ENCODE results near the gene SLC38A2. TPM values are rescaled to one million over a fixed set of nuclear protein-coding genes. Genes with fewer than 3 reads are reported as not detected.

SLC38A2 gene
- total RNA-seq, 1 donor from 2014 or later, result 249 TPM

DNA sequence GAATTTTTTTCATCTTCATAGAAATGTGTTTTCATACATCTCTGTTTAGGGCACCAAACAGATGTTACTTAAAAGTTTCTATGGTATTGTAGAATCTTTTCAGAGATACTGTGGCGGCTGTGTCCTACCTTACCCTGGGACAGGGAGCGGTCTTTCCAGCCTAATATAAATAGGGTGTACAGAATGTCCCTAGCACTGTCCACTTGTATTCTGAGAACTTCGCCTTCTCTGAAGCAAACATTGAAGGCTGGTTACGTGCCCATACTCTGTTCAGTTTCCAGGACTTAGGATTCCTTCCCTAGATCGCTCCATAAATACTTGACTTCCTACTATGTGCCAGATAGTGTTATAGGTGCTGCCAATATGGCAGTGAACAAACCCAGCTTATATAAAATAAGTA is 24.3 kb upstream of the SLC38A2 start:
- Mint-ChIP-seq H3K4me1 (ENCODE audit: unreplicated experiment) (peaks cover 9% of the 10 kb centered on the region), H3K9me3 (ENCODE audit: unreplicated experiment) (no peaks in the 10 kb centered on the region), H3K27ac (ENCODE audit: unreplicated experiment) (no peak overlapping the region), H3K4me3 (ENCODE audit: unreplicated experiment) (no peak overlapping the region), H3K27me3 (ENCODE audit: unreplicated experiment) (peaks cover 1% of the 10 kb centered on the region), H3K36me3 (ENCODE audit: low read depth, unreplicated experiment) (no peaks in the 10 kb centered on the region)
- TF ChIP-seq, protein P1, sequence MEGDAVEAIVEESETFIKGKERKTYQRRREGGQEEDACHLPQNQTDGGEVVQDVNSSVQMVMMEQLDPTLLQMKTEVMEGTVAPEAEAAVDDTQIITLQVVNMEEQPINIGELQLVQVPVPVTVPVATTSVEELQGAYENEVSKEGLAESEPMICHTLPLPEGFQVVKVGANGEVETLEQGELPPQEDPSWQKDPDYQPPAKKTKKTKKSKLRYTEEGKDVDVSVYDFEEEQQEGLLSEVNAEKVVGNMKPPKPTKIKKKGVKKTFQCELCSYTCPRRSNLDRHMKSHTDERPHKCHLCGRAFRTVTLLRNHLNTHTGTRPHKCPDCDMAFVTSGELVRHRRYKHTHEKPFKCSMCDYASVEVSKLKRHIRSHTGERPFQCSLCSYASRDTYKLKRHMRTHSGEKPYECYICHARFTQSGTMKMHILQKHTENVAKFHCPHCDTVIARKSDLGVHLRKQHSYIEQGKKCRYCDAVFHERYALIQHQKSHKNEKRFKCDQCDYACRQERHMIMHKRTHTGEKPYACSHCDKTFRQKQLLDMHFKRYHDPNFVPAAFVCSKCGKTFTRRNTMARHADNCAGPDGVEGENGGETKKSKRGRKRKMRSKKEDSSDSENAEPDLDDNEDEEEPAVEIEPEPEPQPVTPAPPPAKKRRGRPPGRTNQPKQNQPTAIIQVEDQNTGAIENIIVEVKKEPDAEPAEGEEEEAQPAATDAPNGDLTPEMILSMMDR (IDR thresholded peaks at IDR 0.05; ENCODE audit: unreplicated experiment), result no peak
- no peak for DNase-seq (ENCODE audit: low spot score)

DNA sequence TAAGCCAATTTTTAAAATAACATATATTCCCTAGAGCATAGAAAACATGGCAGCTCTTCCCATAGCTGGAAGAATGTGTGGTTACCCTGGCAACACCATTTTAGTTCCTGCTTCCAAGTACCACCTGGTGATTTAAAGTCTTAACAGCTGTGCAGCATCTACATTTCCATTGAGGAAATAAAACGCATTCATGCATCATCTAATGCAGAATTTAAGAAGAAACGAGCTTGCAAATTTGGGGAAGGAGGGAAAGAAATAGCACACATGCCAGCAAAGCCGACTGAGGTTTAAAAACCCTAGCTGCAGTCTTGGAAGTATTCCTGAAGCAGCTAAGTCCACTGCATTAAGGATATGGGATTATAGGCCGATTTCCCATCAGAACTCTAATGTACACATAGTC is 22.8 kb upstream of the SLC38A2 start:
- no peaks in the 10 kb centered on the region for H3K9me3 Mint-ChIP-seq (ENCODE audit: unreplicated experiment)
- H3K27me3 Mint-ChIP-seq (ENCODE audit: unreplicated experiment), result peaks cover under 1% of the 10 kb centered on the region
- no peak overlapping the region for H3K4me3 Mint-ChIP-seq (ENCODE audit: unreplicated experiment)
- H3K4me1 Mint-ChIP-seq (ENCODE audit: unreplicated experiment), result peaks cover 18% of the 10 kb centered on the region
- no peak for DNase-seq (ENCODE audit: low spot score)
- H3K27ac Mint-ChIP-seq (ENCODE audit: unreplicated experiment), result no peak overlapping the region
- H3K36me3 Mint-ChIP-seq (ENCODE audit: low read depth, unreplicated experiment), result no peaks in the 10 kb centered on the region
- TF ChIP-seq, protein P1 (IDR thresholded peaks at IDR 0.05; ENCODE audit: unreplicated experiment), result no peak

DNA sequence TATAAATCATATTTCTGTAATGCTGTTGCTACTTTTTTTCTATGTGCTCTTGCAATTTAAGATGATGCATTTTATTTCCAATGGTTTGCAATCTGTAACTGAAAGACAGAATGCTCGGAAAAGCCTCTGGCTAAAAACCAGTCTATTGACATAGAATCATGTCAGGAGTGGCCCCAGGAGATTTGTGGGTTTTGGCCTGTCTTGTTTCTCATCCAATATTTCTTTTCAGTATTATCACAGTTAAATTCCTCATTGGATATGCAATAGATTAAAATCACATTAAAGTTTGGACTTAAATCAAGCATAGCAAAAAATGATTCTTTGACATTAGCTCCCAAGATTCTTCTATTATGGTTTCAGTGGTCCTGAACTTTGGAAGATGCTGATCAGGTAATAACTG is 19.1 kb upstream of the SLC38A2 start:
- Mint-ChIP-seq H3K9me3 (ENCODE audit: unreplicated experiment) (no peaks in the 10 kb centered on the region), H3K4me1 (ENCODE audit: unreplicated experiment) (peaks cover 31% of the 10 kb centered on the region), H3K36me3 (ENCODE audit: low read depth, unreplicated experiment) (no peaks in the 10 kb centered on the region), H3K27ac (ENCODE audit: unreplicated experiment) (no peak overlapping the region), H3K27me3 (ENCODE audit: unreplicated experiment) (no peaks in the 10 kb centered on the region), H3K4me3 (ENCODE audit: unreplicated experiment) (no peak overlapping the region)
- DNase-seq (ENCODE audit: low spot score), result no peak
- TF ChIP-seq, protein P1 (IDR thresholded peaks at IDR 0.05; ENCODE audit: unreplicated experiment), result no peak

DNA sequence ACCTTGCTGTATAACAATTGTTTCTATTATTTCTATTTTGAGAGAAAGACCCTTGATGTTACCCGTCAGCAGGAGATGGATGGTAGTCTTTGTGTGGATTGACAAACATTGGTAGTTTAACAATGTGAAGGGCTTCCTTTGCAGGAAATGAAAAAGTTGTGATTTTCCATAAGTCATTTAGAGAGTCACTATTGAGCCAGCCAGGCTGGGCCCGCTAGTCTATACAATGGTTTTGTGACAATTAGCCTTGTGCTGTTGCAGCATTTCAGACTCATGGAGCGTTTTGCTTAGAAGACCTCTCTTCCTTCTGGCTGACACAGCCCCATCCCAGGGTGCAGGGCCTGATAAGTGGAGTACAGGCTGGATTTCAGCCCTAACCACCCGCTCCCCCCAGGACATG is 18.3 kb upstream of the SLC38A2 start:
- no peak overlapping the region for H3K4me3 Mint-ChIP-seq (ENCODE audit: unreplicated experiment)

DNA sequence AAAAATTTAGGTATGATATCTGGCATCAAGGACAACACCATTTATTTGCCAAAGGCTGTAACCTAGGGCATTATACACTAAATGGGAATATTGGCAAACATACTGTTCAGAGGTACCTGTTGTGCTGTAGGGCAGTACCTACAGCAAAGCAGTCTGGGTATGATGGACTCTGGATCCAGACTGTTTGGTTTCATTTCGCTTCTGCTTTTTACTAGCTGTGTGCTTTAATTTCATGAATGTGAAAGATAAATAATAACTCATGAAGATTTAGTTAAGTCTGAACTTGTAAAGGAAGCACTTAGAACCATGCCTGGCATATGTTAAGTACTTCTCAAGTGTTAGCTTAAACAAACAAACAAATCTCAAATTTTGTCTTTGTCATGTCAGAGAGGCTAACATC is 17.7 kb upstream of the SLC38A2 start:
- H3K9me3 Mint-ChIP-seq (ENCODE audit: unreplicated experiment), result no peaks in the 10 kb centered on the region
- TF ChIP-seq, protein P1 (IDR thresholded peaks at IDR 0.05; ENCODE audit: unreplicated experiment), result no peak
- DNase-seq (ENCODE audit: low spot score), result no peak
- H3K27ac Mint-ChIP-seq (ENCODE audit: unreplicated experiment), result peak overlapping the region; percentile 89
- H3K27me3 Mint-ChIP-seq (ENCODE audit: unreplicated experiment), result no peaks in the 10 kb centered on the region
- H3K36me3 Mint-ChIP-seq (ENCODE audit: low read depth, unreplicated experiment), result no peaks in the 10 kb centered on the region
- H3K4me1 Mint-ChIP-seq (ENCODE audit: unreplicated experiment), result peaks cover 35% of the 10 kb centered on the region
- H3K4me3 Mint-ChIP-seq (ENCODE audit: unreplicated experiment), result no peak overlapping the region

More for the DNA sequence above, 18.3 kb upstream of the SLC38A2 start:
- Mint-ChIP-seq H3K4me1 (ENCODE audit: unreplicated experiment) (peaks cover 31% of the 10 kb centered on the region), H3K27me3 (ENCODE audit: unreplicated experiment) (no peaks in the 10 kb centered on the region), H3K27ac (ENCODE audit: unreplicated experiment) (peak overlapping the region; percentile 89), H3K36me3 (ENCODE audit: low read depth, unreplicated experiment) (no peaks in the 10 kb centered on the region), H3K9me3 (ENCODE audit: unreplicated experiment) (no peaks in the 10 kb centered on the region)
- TF ChIP-seq, protein P1 (IDR thresholded peaks at IDR 0.05; ENCODE audit: unreplicated experiment), result no peak
- no peak for DNase-seq (ENCODE audit: low spot score)

All from endothelial cell (in vitro differentiated cells).